LoVo (cell line): ENCODE results near the gene MYBPH.
A peak's percentile ranks its signal among the peaks of the same experiment; 100 is the strongest.

ENCODE experiments used
- DNase-seq: peaks from one replicate; pipeline ENCODE4 v3.0.0-alpha.2; 2016; ENCODE audit warnings: low spot score

The MYBPH gene

GRCh38 chr1:203128716-203129500, 46.7 kb downstream of the MYBPH start:
- DNase-seq: no peak

- DNase-seq: no peak
Measured at GRCh38 chr1:203128431-203128715, 47.3 kb downstream of the MYBPH start.

- DNase-seq: peak; percentile 49
Measured at GRCh38 chr1:203127666-203128430, 47.8 kb downstream of the MYBPH start, which contains the start of gene ADORA1. ADORA1 (plus strand) TSS chr1:203127726; CDS start chr1:203128842, 1,116 bp downstream.

GRCh38 chr1:203126866-203127665, 48.6 kb downstream of the MYBPH start:
- no peak for DNase-seq

- DNase-seq: peak; percentile 9
Measured at GRCh38 chr1:203126151-203126865, 49.3 kb downstream of the MYBPH start.

GRCh38 chr1:203124546-203125317, 50.9 kb downstream of the MYBPH start:
- no peak for DNase-seq

- DNase-seq: no peak
Measured at GRCh38 chr1:203124011-203124410, 51.6 kb downstream of the MYBPH start.

GRCh38 chr1:203122159-203122558, 53.5 kb downstream of the MYBPH start:
- no peak for DNase-seq

- no peak for DNase-seq
Measured at GRCh38 chr1:203121186-203122015, 54.2 kb downstream of the MYBPH start.

- no peak for DNase-seq
Measured at GRCh38 chr1:203120325-203121153, 55.1 kb downstream of the MYBPH start.
